ENCODE measurements around the gene CLMP.
A peak's percentile ranks its signal among the peaks of the same experiment; 100 is the strongest.

Gene CLMP

DNA sequence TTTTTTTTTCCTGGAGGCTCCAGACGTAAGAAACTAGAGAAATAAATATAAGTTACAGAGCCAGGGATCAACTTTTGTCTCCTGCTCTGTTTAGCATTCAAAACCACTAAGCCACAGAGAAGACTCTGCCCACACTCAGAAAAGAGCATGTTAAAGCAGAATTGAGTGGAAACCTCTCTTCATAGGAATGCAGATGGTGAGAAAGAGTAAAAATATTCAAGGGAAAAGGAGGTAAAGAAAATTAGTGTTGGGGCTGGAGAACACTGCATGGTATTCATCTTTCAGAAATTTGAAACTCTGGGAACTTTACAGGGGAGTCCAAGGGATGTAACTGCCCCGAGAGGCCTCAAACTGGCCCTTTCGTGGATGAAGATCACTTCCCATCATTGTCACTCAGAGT lies 65.1 kb downstream of the CLMP start:
- DNase-seq (ENCODE audit: low read depth), result no peak
- H3K4me3 ChIP-seq (ENCODE audit: low read depth, low read length), result no peak overlapping the region
- no peak for TF ChIP-seq CTCF (IDR thresholded peaks at IDR 0.05; ENCODE audit: insufficient read depth, low read depth, low read length, missing control alignments)

- no peak for DNase-seq (ENCODE audit: low read depth)
- H3K4me3 ChIP-seq (ENCODE audit: low read depth, low read length), result no peak overlapping the region
- TF ChIP-seq CTCF (IDR thresholded peaks at IDR 0.05; ENCODE audit: insufficient read depth, low read depth, low read length, missing control alignments), result no peak
Measured at GRCh38 chr11:123125169-123125568, 69.9 kb downstream of the CLMP start.

GRCh38 chr11:123122852-123123251 lies 72.2 kb downstream of the CLMP start:
- TF ChIP-seq CTCF (IDR thresholded peaks at IDR 0.05; ENCODE audit: insufficient read depth, low read depth, low read length, missing control alignments), result no peak
- no peak overlapping the region for H3K4me3 ChIP-seq (ENCODE audit: low read depth, low read length)
- peak; percentile 23 for DNase-seq (ENCODE audit: low read depth)

DNA sequence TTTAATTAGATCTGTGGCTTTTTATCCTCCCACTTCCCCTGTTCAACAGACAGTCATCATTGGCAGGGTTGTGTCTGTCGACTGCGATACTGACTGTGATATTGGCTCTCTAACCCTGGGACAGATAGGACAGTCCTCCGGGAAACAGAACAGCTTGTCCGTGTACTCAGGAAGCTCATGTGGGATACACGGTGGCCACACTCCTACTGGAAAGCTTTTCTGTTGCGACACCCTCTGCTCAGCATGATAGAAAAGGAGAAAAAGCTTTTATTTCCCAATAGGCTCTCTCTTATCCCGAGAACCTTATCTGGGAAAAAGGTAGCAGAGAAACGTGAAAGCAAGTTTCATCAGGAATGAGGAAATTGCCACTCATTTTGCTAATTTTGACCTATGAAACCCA lies 72.7 kb downstream of the CLMP start:
- no peak for DNase-seq (ENCODE audit: low read depth)
- no peak overlapping the region for H3K4me3 ChIP-seq (ENCODE audit: low read depth, low read length)
- no peak for TF ChIP-seq CTCF (IDR thresholded peaks at IDR 0.05; ENCODE audit: insufficient read depth, low read depth, low read length, missing control alignments)

DNA sequence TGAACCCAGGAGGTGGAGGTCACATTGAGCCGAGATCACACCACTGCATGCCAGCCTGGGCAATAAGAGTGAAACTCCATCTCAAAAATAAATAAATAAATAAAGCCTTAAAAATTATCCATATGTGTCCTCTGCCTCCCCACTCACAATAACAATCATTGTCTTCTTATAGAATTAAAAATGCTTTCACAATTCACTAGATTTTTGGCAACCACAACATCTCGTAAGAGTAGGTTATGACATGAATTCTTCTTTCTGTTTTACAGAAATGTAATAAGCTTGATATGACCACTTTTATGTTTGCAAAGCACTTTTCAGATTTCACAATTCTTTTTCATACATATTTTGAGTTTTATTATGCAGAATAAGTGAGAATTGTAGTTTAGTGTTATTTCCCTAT lies 78.6 kb downstream of the CLMP start:
- no peak overlapping the region for H3K4me3 ChIP-seq (ENCODE audit: low read depth, low read length)
- no peak for DNase-seq (ENCODE audit: low read depth)
- TF ChIP-seq CTCF (IDR thresholded peaks at IDR 0.05; ENCODE audit: insufficient read depth, low read depth, low read length, missing control alignments), result no peak

DNA sequence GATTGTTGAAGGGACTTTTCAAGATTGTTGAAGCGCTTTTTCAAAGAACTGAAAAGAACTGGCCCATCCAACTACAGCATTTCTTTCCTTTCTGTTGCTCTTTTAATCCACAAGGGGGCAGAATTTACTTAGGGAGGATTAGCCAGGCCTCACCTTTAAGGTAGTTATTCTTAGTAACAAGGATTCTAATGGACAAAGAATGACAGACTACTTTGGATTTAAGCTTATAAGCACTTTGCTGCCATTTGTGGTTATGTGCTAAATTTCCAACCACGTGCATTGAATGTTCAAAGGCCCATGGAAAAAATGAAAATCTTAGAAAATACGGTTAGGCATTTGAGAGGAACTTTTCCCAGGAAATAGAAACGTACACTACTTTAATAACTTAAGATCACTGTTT lies 83.6 kb downstream of the CLMP start:
- TF ChIP-seq CTCF (IDR thresholded peaks at IDR 0.05; ENCODE audit: insufficient read depth, low read depth, low read length, missing control alignments), result peak; percentile 58
- peak; percentile 54 for DNase-seq (ENCODE audit: low read depth)
- no peak overlapping the region for H3K4me3 ChIP-seq (ENCODE audit: low read depth, low read length)

- DNase-seq (ENCODE audit: low read depth), result no peak
- no peak for TF ChIP-seq CTCF (IDR thresholded peaks at IDR 0.05; ENCODE audit: insufficient read depth, low read depth, low read length, missing control alignments)
- H3K4me3 ChIP-seq (ENCODE audit: low read depth, low read length), result no peak overlapping the region
Measured at GRCh38 chr11:123110397-123110796, 84.7 kb downstream of the CLMP start.
